HG03159 (cell line): ENCODE data around the gene PIGL.
A peak's percentile ranks its signal among the peaks of the same experiment; 100 is the strongest.

Source experiments
- ATAC-seq: cut with Tn5 transposase; IDR thresholded peaks from one replicate; pipeline ENCODE4 v1.9.1; 2021; ENCODE audit warnings: mild to moderate bottlenecking, moderate library complexity; ENCODE audit not compliant: unreplicated experiment

PIGL gene

GRCh38 chr17:16352303-16352666, 135.3 kb downstream of the PIGL start:
- ATAC-seq: no peak

GRCh38 chr17:16352667-16353316, 135.8 kb downstream of the PIGL start:
- peak; percentile 49 for ATAC-seq

DNA sequence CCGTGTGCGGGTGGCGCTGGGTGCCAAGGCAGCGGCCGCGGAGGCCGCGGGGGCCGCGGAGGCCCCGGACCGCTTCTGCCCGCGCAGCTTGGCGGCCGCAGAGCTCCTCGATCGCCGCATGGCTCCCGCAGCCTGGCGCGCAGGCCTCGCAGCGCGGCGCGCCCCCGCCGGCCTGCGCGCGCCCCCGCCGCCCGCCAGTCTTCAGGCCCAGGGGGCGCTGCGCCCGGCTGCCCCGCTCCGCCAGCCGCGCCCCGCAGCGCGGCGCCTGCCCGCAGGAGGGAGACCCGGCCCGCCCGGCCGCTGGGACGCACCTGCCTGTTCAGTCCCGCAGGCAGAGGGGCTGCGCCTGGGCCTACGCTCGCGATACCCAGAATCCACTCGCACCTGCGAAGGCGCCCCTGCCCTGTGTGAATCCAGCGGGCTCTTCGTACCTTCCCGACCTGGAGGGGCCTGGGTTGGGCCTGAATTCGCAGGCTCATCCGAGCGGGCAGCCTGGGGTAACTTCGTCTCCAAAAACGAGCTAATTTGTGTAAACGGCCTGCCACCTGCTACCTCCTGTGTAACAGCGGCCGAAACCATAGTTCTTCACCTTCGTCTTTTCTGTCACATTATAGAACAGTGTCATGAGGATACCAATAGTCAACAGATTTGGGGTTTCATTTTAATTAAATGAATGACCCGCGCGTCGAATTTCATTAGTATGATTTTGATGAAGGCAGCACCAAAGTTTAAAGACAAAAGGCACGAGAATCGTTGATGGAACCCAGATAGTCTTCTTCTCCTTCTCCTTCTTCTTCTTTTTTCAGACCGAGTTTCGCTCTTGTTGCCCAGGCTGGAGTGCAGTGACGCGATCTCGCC, 136.5 kb downstream of the PIGL start, which contains the start of gene CENPV:
TSS of gene CENPV (minus strand) at position 153 of the 858 bp plus-strand sequence. CDS start at position 120, 33 bp downstream.
- ATAC-seq: peak; percentile 67

DNA sequence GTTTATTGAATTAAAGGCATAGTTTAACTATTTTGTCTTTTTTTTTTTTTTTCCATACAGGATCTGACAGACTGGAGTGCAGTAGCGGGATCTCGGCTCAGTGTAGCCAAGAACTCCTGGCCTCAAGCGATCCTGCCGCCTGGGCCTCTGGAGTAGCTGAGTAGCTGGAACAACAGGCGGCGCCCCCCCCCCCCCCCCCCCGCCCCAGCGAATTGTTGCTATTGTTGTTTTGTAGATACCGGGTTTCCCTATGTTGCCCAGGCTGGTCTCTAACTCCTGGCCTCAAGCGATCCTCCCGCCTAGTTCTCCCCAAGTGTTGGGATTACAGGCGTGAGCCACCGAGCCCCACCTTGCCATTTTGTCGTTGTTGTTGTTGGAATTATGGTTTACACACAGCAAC, 137.6 kb downstream of the PIGL start:
- no peak for ATAC-seq

DNA sequence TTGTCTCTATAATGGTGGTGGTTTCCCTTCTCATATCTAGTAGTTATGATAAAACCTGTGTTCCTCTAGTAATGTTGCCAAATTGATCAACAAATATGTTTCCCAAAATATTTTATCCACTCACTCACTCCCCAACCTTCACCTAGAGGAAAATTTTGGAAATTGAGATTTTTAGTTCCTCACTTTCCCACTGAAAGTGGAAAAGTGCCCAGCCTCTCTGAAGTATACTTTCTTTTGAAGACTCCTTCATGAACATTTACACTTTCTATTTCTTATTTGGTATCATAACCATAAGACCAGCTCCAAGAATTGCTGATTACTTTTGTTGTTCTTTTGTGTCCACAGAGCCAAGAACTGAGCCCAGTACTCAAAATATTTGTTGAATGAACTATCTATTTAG, 141.4 kb downstream of the PIGL start:
- ATAC-seq: no peak

DNA sequence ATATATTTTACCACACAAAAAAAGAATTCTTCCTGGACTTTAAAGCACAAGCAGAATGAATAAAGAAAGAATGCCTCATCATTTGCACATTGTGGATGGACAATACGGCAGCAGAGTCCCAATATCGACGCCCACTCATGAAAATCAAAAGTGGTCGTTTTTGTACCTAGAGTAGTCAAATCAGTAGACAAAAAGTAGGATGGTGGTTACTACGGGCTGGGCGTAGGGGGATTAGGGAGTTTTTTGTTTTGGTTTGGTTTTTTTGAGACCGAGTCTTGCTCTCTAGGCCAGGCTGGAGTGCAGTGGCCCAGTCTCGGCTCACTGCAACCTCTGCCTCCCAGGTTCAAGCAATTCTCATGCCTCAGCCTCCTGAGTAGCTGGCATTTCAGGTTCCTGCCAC, 144.9 kb downstream of the PIGL start:
- no peak for ATAC-seq

- ATAC-seq: no peak
Measured at GRCh38 chr17:16363749-16364536, 146.9 kb downstream of the PIGL start.

DNA sequence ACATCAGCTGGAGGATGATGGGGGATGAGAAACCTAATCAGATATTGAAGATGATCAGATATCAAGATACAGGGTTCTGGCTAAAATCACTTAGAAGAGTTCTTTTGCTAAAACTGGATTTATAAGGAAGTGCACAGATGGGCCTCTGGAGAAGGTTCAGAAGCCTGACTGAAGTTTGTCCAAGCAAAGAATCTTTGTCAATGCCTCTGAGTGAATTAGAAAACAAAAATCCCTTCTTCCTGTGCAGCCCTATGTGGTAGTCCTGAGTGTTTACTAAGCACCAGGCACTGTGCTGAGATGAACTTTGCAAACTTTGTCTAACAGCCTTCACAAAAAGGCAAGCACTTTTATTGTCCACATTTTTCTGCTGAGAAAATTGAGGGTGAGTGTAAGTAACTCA, 147.6 kb downstream of the PIGL start:
- no peak for ATAC-seq

DNA sequence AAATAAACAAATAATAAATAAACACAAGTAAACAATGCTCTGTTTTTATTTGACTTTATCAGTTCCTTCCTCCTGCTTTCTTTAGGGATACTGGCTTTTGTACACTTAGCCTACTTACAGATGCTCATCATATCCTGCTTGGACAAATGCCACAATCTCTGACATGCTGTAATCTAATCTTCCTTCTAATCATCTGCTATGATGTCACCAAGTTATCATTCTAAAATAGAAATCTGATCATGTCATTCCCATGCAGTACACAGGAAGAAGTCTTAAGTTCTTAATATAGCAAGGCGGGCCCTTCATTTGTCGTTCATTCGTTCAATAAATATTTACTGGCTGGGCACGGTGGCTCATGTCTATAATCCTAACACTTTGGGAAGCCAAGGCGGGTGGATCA, 154.7 kb downstream of the PIGL start:
- ATAC-seq: no peak

DNA sequence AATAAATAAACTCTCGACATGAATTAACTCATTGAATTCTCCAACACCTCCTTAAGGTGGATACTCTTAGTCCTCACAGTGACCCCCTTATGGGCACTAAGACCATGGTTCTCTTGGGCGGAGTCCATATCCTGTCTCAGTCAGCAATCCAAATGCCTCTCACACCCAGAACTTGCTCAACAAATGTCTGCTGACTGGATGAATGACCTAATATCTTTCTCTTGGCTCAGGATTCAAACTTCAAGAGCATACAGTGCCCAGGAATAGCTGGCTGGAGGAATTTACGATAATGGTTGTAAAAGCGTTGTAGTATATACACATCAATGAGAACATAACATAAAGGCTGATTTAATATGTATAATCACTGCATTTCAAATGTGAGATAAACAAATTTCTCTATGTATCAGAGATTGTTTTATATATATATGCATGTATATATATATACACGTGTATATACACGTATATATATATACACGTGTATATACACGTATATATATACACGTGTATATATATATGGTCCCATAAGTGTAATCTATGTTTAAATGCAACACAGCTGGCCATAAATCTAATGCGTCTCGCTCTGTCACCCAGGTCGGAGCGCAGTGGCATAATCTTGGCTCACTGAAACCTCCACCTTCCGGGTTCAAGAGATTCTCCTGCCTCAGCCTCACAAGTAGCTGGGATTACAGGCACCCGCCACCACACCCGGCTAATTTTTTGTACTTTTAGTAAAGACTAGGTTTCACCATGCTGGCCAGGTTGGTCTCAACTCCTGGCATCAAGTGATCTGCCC, 157.3 kb downstream of the PIGL start:
- ATAC-seq: no peak
